ENCODE results near the gene SFSWAP.

DNA sequence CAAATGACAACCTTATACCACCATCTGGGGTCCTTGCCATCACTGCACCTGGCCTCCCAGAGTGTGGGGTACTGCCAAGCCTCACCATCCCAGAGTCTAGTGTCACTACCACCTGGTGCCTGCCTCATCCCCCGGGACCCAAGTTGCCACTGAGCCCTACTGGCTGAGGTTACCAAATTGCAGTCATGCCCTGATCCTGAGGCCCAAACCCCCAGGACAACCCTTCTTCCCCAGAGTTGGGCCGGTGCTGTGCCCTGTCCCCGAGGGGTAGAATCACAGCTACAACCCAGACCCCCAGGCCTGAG is 8.4 kb upstream of the SFSWAP start:
- TF ChIP-seq, protein P1, sequence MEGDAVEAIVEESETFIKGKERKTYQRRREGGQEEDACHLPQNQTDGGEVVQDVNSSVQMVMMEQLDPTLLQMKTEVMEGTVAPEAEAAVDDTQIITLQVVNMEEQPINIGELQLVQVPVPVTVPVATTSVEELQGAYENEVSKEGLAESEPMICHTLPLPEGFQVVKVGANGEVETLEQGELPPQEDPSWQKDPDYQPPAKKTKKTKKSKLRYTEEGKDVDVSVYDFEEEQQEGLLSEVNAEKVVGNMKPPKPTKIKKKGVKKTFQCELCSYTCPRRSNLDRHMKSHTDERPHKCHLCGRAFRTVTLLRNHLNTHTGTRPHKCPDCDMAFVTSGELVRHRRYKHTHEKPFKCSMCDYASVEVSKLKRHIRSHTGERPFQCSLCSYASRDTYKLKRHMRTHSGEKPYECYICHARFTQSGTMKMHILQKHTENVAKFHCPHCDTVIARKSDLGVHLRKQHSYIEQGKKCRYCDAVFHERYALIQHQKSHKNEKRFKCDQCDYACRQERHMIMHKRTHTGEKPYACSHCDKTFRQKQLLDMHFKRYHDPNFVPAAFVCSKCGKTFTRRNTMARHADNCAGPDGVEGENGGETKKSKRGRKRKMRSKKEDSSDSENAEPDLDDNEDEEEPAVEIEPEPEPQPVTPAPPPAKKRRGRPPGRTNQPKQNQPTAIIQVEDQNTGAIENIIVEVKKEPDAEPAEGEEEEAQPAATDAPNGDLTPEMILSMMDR (IDR thresholded peaks at IDR 0.05) = no peak
- no peak for TF ChIP-seq POLR2A (IDR thresholded peaks at IDR 0.05)
- no peak for TF ChIP-seq POLR2AphosphoS5 (IDR thresholded peaks at IDR 0.05)
- TF ChIP-seq EP300 (IDR thresholded peaks at IDR 0.05; ENCODE audit: low read depth) = no peak

All from transverse colon (tissue), 4 donors.